Heart left ventricle (tissue), 16 donors: ENCODE data around the gene ARID5B. TPM values are rescaled to one million over a fixed set of nuclear protein-coding genes. Genes with fewer than 3 reads are reported as not detected.

ENCODE experiments used
- ATAC-seq, 4 donors: fragments of 200-7000 bp; cut with Tn5 transposase; one replicate each; pipeline ENCODE4 v1.9.1; 2020 to 2022; ENCODE audit warnings: moderate library complexity in 4 of 4, mild to moderate bottlenecking in 3 of 4, moderate number of reproducible peaks in 1 of 4
- DNase-seq, 5 donors: peaks; one replicate each; pipeline ENCODE4 v3.0.0-alpha.2; 2020
- H3K27ac ChIP-seq, 12 donors: fragments of 200-600 bp; sonication (generic) in 4 of 12; one replicate each; pipeline versions ENCODE4 v1.5.0 to v1.8.0; 2016 to 2022; ENCODE audit warnings: mild to moderate bottlenecking in 2 of 12
- H3K27me3 ChIP-seq, 9 donors: fragments of 200-600 bp; sonication (generic) in 2 of 9; one replicate each; pipeline versions ENCODE4 v1.5.1 to v1.8.0; 2016 to 2022; ENCODE audit warnings: mild to moderate bottlenecking in 3 of 9
- H3K36me3 ChIP-seq, 9 donors: fragments of 200-600 bp; sonication (generic) in 2 of 9; one replicate each; pipeline versions ENCODE4 v1.5.0 to v1.8.0; 2018 to 2022; ENCODE audit warnings: mild to moderate bottlenecking in 2 of 9
- H3K4me1 ChIP-seq, 12 donors: fragments of 200-600 bp; sonication (generic) in 4 of 12; one replicate each; pipeline versions ENCODE4 v1.5.0 to v1.8.0; 2016 to 2022; ENCODE audit warnings: mild to moderate bottlenecking in 3 of 12
- H3K4me3 ChIP-seq, 12 donors: fragments of 200-600 bp; sonication (generic) in 4 of 12; one replicate each; pipeline versions ENCODE4 v1.5.0 to v1.8.0; 2017 to 2022; ENCODE audit warnings: mild to moderate bottlenecking in 9 of 12, moderate library complexity in 4 of 12
- H3K9me3 ChIP-seq, 12 donors: fragments of 200-600 bp; sonication (generic) in 4 of 12; one replicate each; pipeline versions ENCODE4 v1.5.0 to v1.8.0; 2016 to 2022; ENCODE audit warnings: mild to moderate bottlenecking in 1 of 12
- POLR2A ChIP-seq, 2 donors: fragments of 450-650 bp; IDR thresholded peaks; one replicate each; pipeline ENCODE4 v1.6.1; 2017; ENCODE audit warnings: antibody characterized with exemption in 2 of 2, mild to moderate bottlenecking in 2 of 2, moderate library complexity in 2 of 2
- WGBS, 4 donors: extraction: QIAGEN DNeasy Blood & Tissue Kit in 2 of 4; methylation state at CpG; one replicate each; pipeline versions ENCODE4 v1.1.5 to v1.1.7; 2013 to 2018; 5-methylcytosine and 5-hydroxymethylcytosine counted together
- intact Hi-C, 10 donors: fragments of 100-400 bp; cut with DNase I; formaldehyde crosslinking; loops; one replicate each; pipeline versions ENCODE4 v1.11.1 to v1.14.2; 2022
- polyA plus RNA-seq, 2 donors: library from polyadenylated mRNA; stranded (reverse); fragments of 200-250 nt; gene quantifications; one replicate each; pipeline ENCODE4 v1.2.3, GENCODE V29; 2013
- total RNA-seq, 9 donors: library from RNA; depleted of rRNA in 2 of 9; stranded (reverse); fragments of >200 nt in 2 of 9; fragmentation: NEBNext Ultra II Directional in 3 of 9; extraction: Animal tissue kit (Norgen Biotek cat#: 25700) in 3 of 9; gene quantifications; one replicate each; pipeline versions ENCODE4 v1.1.0 to v1.2.4, GENCODE V29; 2016 to 2023
- TF ChIP-seq, protein P1 (sequence below), 12 donors: fragments of 200-600 bp; sonication (generic) in 4 of 12; IDR thresholded peaks; one replicate each; pipeline versions ENCODE4 v1.5.0 to v1.8.0; 2018 to 2022; ENCODE audit warnings: antibody characterized with exemption in 12 of 12, mild to moderate bottlenecking in 5 of 12
- donor health status: ischemic (EF 13 %, LVEDD 7.1; RV severe dilation, severe dysfunction).
- donor health status: healthy with polysubstance abuse.
- donor health status: DM: no; HTN: yes; CAD: no.
- donor health status: DM: no; HTN: no; CAD: no.
- donor health status: ischemic (EF 25% LVEDD 6.9; RV normal size, moderate dysfunction).
- donor health status: ischemic (EF 25% LVEDD 5.7; RV mildly dilated, moderate dysfunction).
- donor health status: healthy.
- donor health status: DM: yes; HTN: yes; CAD: no.
- donor health status: ischemic (EF 35%, LVEDD 5.7; RV mildly dilated, moderate dysfunction).
- donor health status: nonischemic (EF 11% LVEDD 7.7; RV severe dilation, severe dysfunction).
- donor health status: DM: yes; HTN: yes; CAD: no.
- donor health status: PGD.
- donor health status: ischemic (EF 29% LVEDD 5.4; RV normal size, mild dysfunction).
- donor health status: nonischemic (EF 23%, LVEDD 6.1; RV moderate dilation, normal function).

Gene ARID5B
- total and polyA plus RNA-seq, 11 donors = 4.5 to 45.5 (median 26.6) TPM

DNA sequence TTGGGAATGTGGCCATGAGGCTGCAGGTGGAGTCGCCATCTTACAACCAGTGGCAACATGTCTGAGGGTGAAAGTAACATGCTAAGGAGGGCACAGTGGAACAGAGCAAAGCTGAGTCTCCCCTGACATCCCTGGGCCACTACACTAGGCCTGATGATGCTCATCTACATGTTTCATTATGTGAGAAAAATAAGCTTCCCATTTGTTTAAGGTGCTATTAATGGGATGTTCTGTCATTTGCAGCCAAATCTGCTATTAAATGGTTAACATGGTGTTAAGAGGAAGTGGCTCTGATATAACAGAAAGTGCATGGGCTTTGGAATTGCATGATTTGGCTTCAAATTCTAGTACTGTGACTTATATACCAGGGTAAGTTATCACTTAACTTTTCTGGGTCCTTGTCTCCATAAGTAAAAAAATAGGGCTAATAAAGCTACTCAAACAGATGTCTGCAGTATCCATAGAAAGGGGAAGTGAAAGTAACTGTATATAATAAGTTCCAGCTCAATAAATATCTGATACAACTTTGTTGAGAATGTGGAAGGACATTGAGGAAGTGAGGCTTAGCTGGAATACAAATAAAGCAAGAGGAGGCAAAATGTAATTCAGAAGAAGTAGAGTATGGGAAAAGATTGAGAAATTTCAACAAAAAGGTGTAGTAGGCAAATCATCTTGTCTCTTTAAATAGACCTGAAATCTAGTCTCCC lies 208.2 kb downstream of the ARID5B start:
- DNase-seq (no peak), ATAC-seq (no peak)
- Histone ChIP-seq H3K27ac (peak overlapping the region in 1 of 12 donors; percentile 40), H3K9me3 (no peaks in the 10 kb centered on the region), H3K36me3 (no peaks in the 10 kb centered on the region), H3K4me3 (no peak overlapping the region), H3K27me3 (no peaks in the 10 kb centered on the region), H3K4me1 (peaks cover 0 to 26% (median 0%) of the 10 kb centered on the region in 12 donors)
- TF ChIP-seq, protein P1, sequence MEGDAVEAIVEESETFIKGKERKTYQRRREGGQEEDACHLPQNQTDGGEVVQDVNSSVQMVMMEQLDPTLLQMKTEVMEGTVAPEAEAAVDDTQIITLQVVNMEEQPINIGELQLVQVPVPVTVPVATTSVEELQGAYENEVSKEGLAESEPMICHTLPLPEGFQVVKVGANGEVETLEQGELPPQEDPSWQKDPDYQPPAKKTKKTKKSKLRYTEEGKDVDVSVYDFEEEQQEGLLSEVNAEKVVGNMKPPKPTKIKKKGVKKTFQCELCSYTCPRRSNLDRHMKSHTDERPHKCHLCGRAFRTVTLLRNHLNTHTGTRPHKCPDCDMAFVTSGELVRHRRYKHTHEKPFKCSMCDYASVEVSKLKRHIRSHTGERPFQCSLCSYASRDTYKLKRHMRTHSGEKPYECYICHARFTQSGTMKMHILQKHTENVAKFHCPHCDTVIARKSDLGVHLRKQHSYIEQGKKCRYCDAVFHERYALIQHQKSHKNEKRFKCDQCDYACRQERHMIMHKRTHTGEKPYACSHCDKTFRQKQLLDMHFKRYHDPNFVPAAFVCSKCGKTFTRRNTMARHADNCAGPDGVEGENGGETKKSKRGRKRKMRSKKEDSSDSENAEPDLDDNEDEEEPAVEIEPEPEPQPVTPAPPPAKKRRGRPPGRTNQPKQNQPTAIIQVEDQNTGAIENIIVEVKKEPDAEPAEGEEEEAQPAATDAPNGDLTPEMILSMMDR (IDR thresholded peaks at IDR 0.05) = no peak
- no peak for TF ChIP-seq POLR2A (IDR thresholded peaks at IDR 0.05)
- intact Hi-C loops = loop anchor here in 1 of 10 donors (10.0 kb wide), 1 partner anchor 115 kb away; no protein-coding TSS in a partner anchor
- WGBS, 4 donors = 91 to 98% (median 95%) methylated on average over 1 of the region's 1 CpG

DNA sequence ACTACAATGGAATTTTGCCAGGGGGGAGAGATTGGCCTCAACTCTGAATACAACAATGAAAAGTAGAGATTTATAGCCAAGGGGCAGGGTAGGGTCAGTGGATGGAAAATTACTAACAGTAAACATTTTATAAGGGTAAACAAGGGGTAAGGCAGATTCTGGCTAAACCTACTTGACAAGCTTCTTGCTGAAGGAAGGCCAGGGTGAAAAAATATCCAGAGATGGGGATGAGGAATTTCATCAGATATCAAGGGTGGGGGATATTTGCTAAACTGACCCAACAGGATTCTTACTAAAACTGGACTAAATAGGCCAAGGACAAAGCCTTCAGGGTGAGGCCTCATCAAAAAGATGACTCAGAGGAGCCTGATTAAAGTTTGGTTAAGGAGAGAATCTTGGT lies 210.8 kb downstream of the ARID5B start:
- DNase-seq = no peak
- H3K36me3 ChIP-seq = no peaks in the 10 kb centered on the region
- H3K4me1 ChIP-seq = peaks cover 0 to 26% (median 0%) of the 10 kb centered on the region in 12 donors
- no peak for ATAC-seq
- H3K27me3 ChIP-seq = no peaks in the 10 kb centered on the region
- H3K9me3 ChIP-seq = no peaks in the 10 kb centered on the region
- no peak overlapping the region for H3K4me3 ChIP-seq
- no peak overlapping the region for H3K27ac ChIP-seq
- intact Hi-C loops = loop anchor here in 1 of 10 donors (10.0 kb wide), 1 partner anchor 113 kb away; no protein-coding TSS in a partner anchor
- TF ChIP-seq, protein P1 (IDR thresholded peaks at IDR 0.05) = no peak
- TF ChIP-seq POLR2A (IDR thresholded peaks at IDR 0.05) = no peak

DNA sequence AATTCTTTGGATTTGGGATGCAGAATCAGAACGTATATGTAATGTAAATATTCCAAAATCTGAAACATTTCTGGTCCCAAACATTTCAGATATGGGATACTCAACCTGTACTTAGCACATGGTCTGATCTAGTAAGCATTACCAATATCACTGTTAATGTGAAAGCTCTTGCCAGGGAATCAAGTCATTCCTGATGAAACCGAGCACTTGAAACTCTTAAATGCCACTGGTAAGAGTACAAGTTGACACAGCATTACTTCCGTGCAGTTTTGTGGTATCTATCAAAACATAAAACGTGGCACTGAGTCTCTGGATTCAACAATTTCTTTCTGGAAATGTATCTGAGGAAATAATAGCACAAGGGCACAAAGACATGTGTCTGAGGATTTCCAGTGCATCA lies 211.5 kb downstream of the ARID5B start:
- WGBS, 4 donors = 55 to 63% (median 59%) methylated on average over 4 of the region's 4 CpGs
- TF ChIP-seq, protein P1 (IDR thresholded peaks at IDR 0.05) = no peak
- no peak for TF ChIP-seq POLR2A (IDR thresholded peaks at IDR 0.05)
- Histone ChIP-seq H3K4me1 (peaks cover 0 to 26% (median 0%) of the 10 kb centered on the region in 12 donors), H3K27ac (no peak overlapping the region), H3K36me3 (no peaks in the 10 kb centered on the region), H3K27me3 (no peaks in the 10 kb centered on the region), H3K4me3 (no peak overlapping the region), H3K9me3 (no peaks in the 10 kb centered on the region)
- ATAC-seq (peak in 1 of 4 donors; percentile 63), DNase-seq (no peak)
- intact Hi-C loops = loop anchor here in 1 of 10 donors (10.0 kb wide), 1 partner anchor 112 kb away; no protein-coding TSS in a partner anchor

DNA sequence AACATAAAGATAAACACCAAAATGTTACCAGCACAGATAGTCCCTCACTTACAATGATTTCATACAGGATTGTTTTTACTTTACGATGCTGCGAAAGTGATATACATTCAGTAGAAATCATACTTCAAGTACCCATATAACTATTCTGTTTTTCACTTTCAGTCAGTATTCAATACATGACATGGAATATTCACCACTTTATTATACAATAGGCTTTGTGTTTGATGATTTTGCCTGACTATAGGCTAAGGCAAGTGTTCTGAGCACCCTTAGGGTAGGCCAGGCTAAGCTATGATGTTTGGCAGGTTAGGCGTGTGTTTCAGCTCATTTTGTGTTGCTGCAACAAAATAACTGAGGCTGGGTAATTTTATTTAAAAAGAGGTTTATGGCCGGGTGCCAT lies 212.2 kb downstream of the ARID5B start:
- DNase-seq = no peak
- Histone ChIP-seq H3K4me3 (no peak overlapping the region), H3K9me3 (no peaks in the 10 kb centered on the region), H3K27me3 (no peaks in the 10 kb centered on the region), H3K4me1 (peaks cover 0 to 21% (median 0%) of the 10 kb centered on the region in 12 donors), H3K36me3 (no peaks in the 10 kb centered on the region), H3K27ac (no peak overlapping the region)
- intact Hi-C loops = loop anchor here in 1 of 10 donors (10.0 kb wide), 1 partner anchor 111 kb away; no protein-coding TSS in a partner anchor
- TF ChIP-seq POLR2A (IDR thresholded peaks at IDR 0.05) = no peak
- ATAC-seq = no peak
- WGBS, 4 donors = 95 to 98% (median 97%) methylated on average over 4 of the region's 4 CpGs
